HEK293 (cell line): ENCODE results near the gene SVOPL.
"Not testable (repeated sequence)": the region's sequence is repeated elsewhere in the genome, so short reads cannot be mapped to it uniquely, and the experiment has no call there.

Source experiments
- CTCF ChIA-PET: fragments of 350-600 bp; formaldehyde crosslinking; extraction: SDS; loops from one replicate; lab custom pipeline; 2021; ENCODE audit warnings: antibody characterized with exemption; lab: Yijun Ruan, JAX
- POLR2A ChIA-PET: fragments of 300-600 bp; formaldehyde crosslinking; extraction: SDS; loops from one replicate; lab custom pipeline; 2020; ENCODE audit warnings: antibody characterized with exemption, inconsistent platforms; lab: Yijun Ruan, JAX
- H3K27ac ChIP-seq: fragments of 200-500 bp; sonication (Bioruptor generic); 2 replicates; pipeline ENCODE4 v1.5.1; 2014; ENCODE audit warnings: low read depth, low read length, control low read depth, inconsistent platforms; ENCODE audit errors: extremely low read depth
- H3K36me3 ChIP-seq, 2 experiments: fragments of 200-500 bp in 1 of 2; sonication (Bioruptor generic) in 1 of 2; 1 replicate in 1 of 2; 2 replicates in 1 of 2; pipeline ENCODE4 v1.5.1; 2014 to 2017; ENCODE audit warnings: inconsistent platforms in 2 of 2, low read length in 2 of 2; ENCODE audit not compliant: control insufficient read depth in 2 of 2, insufficient read depth in 1 of 2
- H3K4me1 ChIP-seq: fragments of 200-500 bp; sonication (Bioruptor generic); 2 replicates; pipeline ENCODE4 v1.5.1; 2014; ENCODE audit warnings: mild to moderate bottlenecking, low read length, inconsistent platforms; ENCODE audit not compliant: control insufficient read depth, insufficient read depth
- H3K4me3 ChIP-seq: 2 replicates; pipeline ENCODE4 v1.5.1; 2011; ENCODE audit warnings: low read depth, mild to moderate bottlenecking, control low read depth, low read length, moderate library complexity
- H3K9me3 ChIP-seq: fragments of 200-500 bp; sonication (Bioruptor generic); 2 replicates; pipeline ENCODE4 v1.5.1; 2014; ENCODE audit warnings: low read depth, low read length, inconsistent platforms; ENCODE audit not compliant: control insufficient read depth, insufficient read depth
- MYNN ChIP-seq: fragments of 450-650 bp; formaldehyde crosslinking; IDR thresholded peaks from 2 replicates; pipeline ENCODE4 v1.5.1; 2016; ENCODE audit warnings: missing biosample characterization, missing genetic modification characterization, borderline replicate concordance
- ZBTB21 ChIP-seq: fragments of 450-650 bp; formaldehyde crosslinking; IDR thresholded peaks from 2 replicates; pipeline ENCODE4 v1.5.1; 2017; ENCODE audit warnings: missing biosample characterization, missing genetic modification characterization
- ZBTB8A ChIP-seq: fragments of 450-650 bp; formaldehyde crosslinking; IDR thresholded peaks from 2 replicates; pipeline ENCODE4 v1.5.1; 2016; ENCODE audit warnings: missing biosample characterization, missing genetic modification characterization
- ZFP37 ChIP-seq: fragments of 450-650 bp; formaldehyde crosslinking; IDR thresholded peaks from 2 replicates; pipeline ENCODE4 v1.5.1; 2016; ENCODE audit warnings: missing biosample characterization, missing genetic modification characterization
- ZNF121 ChIP-seq: fragments of 450-650 bp; formaldehyde crosslinking; IDR thresholded peaks from 2 replicates; pipeline ENCODE4 v1.5.1; 2016; ENCODE audit warnings: missing biosample characterization, missing genetic modification characterization
- ZNF138 ChIP-seq: fragments of 450-650 bp; formaldehyde crosslinking; IDR thresholded peaks from 2 replicates; pipeline ENCODE4 v1.5.1; 2016; ENCODE audit warnings: missing biosample characterization, missing genetic modification characterization, borderline replicate concordance
- ZNF140 ChIP-seq: fragments of 450-650 bp; formaldehyde crosslinking; IDR thresholded peaks from 2 replicates; pipeline ENCODE4 v1.5.1; 2016; ENCODE audit warnings: missing biosample characterization, missing genetic modification characterization
- ZNF292 ChIP-seq: fragments of 450-650 bp; formaldehyde crosslinking; IDR thresholded peaks from 2 replicates; pipeline ENCODE4 v1.5.1; 2016; ENCODE audit warnings: low read depth, missing biosample characterization, missing genetic modification characterization, borderline replicate concordance
- ZNF426 ChIP-seq: fragments of 450-650 bp; formaldehyde crosslinking; IDR thresholded peaks from 2 replicates; pipeline ENCODE4 v1.5.1; 2017; ENCODE audit warnings: missing biosample characterization, missing genetic modification characterization, mild to moderate bottlenecking, inconsistent platforms, moderate library complexity
- ZNF433 ChIP-seq: fragments of 450-650 bp; formaldehyde crosslinking; IDR thresholded peaks from 2 replicates; pipeline ENCODE4 v1.5.1; 2016; ENCODE audit warnings: missing biosample characterization, missing genetic modification characterization, low read depth
- ZNF510 ChIP-seq: fragments of 450-650 bp; formaldehyde crosslinking; IDR thresholded peaks from 2 replicates; pipeline ENCODE4 v1.5.1; 2018; ENCODE audit warnings: mild to moderate bottlenecking, missing genetic modification characterization, missing biosample characterization; ENCODE audit not compliant: insufficient replicate concordance
- ZNF530 ChIP-seq: fragments of 450-650 bp; formaldehyde crosslinking; IDR thresholded peaks from 2 replicates; pipeline ENCODE4 v1.5.1; 2016; ENCODE audit warnings: low read depth, missing biosample characterization, missing genetic modification characterization
- ZNF555 ChIP-seq: fragments of 450-650 bp; formaldehyde crosslinking; conservative IDR thresholded peaks from 2 replicates; pipeline ENCODE4 v1.5.1; 2017; ENCODE audit warnings: missing biosample characterization, mild to moderate bottlenecking, missing genetic modification characterization, inconsistent platforms
- ZNF558 ChIP-seq: fragments of 450-650 bp; formaldehyde crosslinking; IDR thresholded peaks from 2 replicates; pipeline ENCODE4 v1.5.1; 2016; ENCODE audit warnings: missing biosample characterization, missing genetic modification characterization
- ZNF560 ChIP-seq: fragments of 450-650 bp; formaldehyde crosslinking; IDR thresholded peaks from 2 replicates; pipeline ENCODE4 v1.5.1; 2017; ENCODE audit warnings: missing biosample characterization, missing genetic modification characterization, borderline replicate concordance
- ZNF596 ChIP-seq: fragments of 450-650 bp; IDR thresholded peaks from 2 replicates; pipeline ENCODE4 v1.5.0; 2018; ENCODE audit warnings: missing biosample characterization, mild to moderate bottlenecking, missing genetic modification characterization, moderate library complexity
- ZNF623 ChIP-seq: fragments of 450-650 bp; formaldehyde crosslinking; IDR thresholded peaks from 2 replicates; pipeline ENCODE4 v1.5.1; 2016; ENCODE audit warnings: missing biosample characterization, missing genetic modification characterization
- ZNF629 ChIP-seq: fragments of 450-650 bp; formaldehyde crosslinking; IDR thresholded peaks from 2 replicates; pipeline ENCODE4 v1.5.1; 2017; ENCODE audit warnings: missing biosample characterization, missing genetic modification characterization
- ZXDB ChIP-seq: fragments of 450-650 bp; formaldehyde crosslinking; IDR thresholded peaks from 2 replicates; pipeline ENCODE4 v1.5.1; 2016; ENCODE audit warnings: missing biosample characterization, missing genetic modification characterization
- TF ChIP-seq, protein P1 (sequence below): fragments of 450-650 bp; formaldehyde crosslinking; IDR thresholded peaks from 2 replicates; pipeline ENCODE4 v1.5.1; 2017; ENCODE audit warnings: missing biosample characterization, missing genetic modification characterization
- TF ChIP-seq, protein P2 (sequence below): fragments of 450-650 bp; formaldehyde crosslinking; IDR thresholded peaks from 2 replicates; pipeline ENCODE4 v1.5.1; 2016; ENCODE audit warnings: missing biosample characterization, missing genetic modification characterization
- TF ChIP-seq, protein P3 (sequence below): fragments of 450-650 bp; formaldehyde crosslinking; conservative IDR thresholded peaks from 2 replicates; pipeline ENCODE4 v1.5.1; 2016; ENCODE audit warnings: low read depth, missing biosample characterization, missing genetic modification characterization

The SVOPL gene

DNA sequence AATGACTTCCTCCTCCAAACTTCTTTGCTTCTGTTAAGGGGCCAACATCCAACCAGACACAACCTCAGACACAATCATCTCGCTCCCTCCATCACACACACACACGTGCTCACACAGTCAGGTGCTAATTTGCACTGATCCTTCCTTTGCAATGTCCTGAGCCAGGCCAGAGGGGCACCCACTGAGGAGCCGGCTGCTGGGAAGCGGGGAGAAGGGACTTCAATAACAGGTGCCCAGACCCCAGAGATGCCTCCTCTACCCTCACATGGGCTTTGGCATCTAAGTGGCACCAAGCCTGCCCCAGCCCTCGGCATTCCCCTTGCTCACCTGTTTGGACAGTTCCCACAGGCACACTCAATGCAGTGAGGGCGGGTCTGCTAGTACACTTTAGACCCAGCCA is 34.2 kb upstream of the SVOPL start (continued):
- TF ChIP-seq, protein P1, sequence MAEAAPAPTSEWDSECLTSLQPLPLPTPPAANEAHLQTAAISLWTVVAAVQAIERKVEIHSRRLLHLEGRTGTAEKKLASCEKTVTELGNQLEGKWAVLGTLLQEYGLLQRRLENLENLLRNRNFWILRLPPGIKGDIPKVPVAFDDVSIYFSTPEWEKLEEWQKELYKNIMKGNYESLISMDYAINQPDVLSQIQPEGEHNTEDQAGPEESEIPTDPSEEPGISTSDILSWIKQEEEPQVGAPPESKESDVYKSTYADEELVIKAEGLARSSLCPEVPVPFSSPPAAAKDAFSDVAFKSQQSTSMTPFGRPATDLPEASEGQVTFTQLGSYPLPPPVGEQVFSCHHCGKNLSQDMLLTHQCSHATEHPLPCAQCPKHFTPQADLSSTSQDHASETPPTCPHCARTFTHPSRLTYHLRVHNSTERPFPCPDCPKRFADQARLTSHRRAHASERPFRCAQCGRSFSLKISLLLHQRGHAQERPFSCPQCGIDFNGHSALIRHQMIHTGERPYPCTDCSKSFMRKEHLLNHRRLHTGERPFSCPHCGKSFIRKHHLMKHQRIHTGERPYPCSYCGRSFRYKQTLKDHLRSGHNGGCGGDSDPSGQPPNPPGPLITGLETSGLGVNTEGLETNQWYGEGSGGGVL, result no peak
- TF ChIP-seq MYNN (tag by site-specific recombination), result no peak
- no peak for TF ChIP-seq ZNF596 (tag by site-specific recombination)
- TF ChIP-seq ZNF560, result no peak
- TF ChIP-seq, all 188 proteins: peak for 0

DNA sequence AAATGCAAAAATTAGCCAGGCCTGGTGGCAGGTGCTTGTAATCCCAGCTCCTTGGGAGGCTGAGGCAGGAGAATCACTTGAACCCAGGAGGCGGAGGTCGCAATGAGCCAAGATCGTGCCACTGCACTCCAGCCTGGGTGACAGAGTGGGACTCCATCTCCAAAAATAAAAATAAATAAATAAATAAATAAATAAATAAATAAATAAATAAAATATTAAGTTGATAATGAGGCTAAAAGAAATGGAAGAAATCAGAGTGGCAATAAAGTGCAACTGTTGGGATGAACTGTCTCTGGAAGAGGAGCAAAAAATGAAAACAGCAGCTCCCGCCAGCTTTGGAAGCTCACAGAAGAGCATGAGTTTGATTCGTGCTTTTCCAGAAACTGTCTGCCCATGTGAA is 30.6 kb upstream of the SVOPL start:
- POLR2A ChIA-PET, H3K27ac ChIP-seq, H3K4me3 ChIP-seq, H3K4me1 ChIP-seq, H3K9me3 ChIP-seq, H3K36me3 ChIP-seq: not testable (repeated sequence)
- CTCF ChIA-PET, result interaction anchor here (0.6 to 1.1 kb wide), 2 partner anchors 517 to 570 kb away, joined by 3 to 5 read pairs; no protein-coding TSS in a partner anchor
- TF ChIP-seq ZNF629 (tag by site-specific recombination) (peak; percentile 30; the same call in 1 of the 2 replicates), ZNF558 (tag by site-specific recombination) (peak; percentile 64; the same call in 1 of the 2 replicates), ZNF433 (tag by site-specific recombination) (0 out of 2 replicates have a peak, but pooled peaks have one; percentile 36), ZNF292 (tag by site-specific recombination) (0 out of 2 replicates have a peak, but pooled peaks have one; percentile 50), ZNF138 (0 out of 2 replicates have a peak, but pooled peaks have one; percentile 26), ZFP37 (0 out of 2 replicates have a peak, but pooled peaks have one; percentile 48), ZNF623 (peak; percentile 68; the same call in 1 of the 2 replicates), ZNF140 (tag by site-specific recombination) (peak; percentile 49; the same call in 1 of the 2 replicates), ZNF555 (peak; percentile 77), ZNF426 (tag by site-specific recombination) (peak; percentile 84), ZNF530 (tag by site-specific recombination) (peak; percentile 46; the same call in 1 of the 2 replicates), ZBTB8A (tag by site-specific recombination) (peak; percentile 68), ZNF510 (tag by site-specific recombination) (peak; percentile 73), ZNF121 (tag by site-specific recombination) (0 out of 2 replicates have a peak, but pooled peaks have one; percentile 25), ZBTB21 (tag by site-specific recombination) (peak; percentile 31; the same call in 1 of the 2 replicates), ZXDB (tag by site-specific recombination) (peak; percentile 65; the same call in 1 of the 2 replicates)
- TF ChIP-seq, protein P2, sequence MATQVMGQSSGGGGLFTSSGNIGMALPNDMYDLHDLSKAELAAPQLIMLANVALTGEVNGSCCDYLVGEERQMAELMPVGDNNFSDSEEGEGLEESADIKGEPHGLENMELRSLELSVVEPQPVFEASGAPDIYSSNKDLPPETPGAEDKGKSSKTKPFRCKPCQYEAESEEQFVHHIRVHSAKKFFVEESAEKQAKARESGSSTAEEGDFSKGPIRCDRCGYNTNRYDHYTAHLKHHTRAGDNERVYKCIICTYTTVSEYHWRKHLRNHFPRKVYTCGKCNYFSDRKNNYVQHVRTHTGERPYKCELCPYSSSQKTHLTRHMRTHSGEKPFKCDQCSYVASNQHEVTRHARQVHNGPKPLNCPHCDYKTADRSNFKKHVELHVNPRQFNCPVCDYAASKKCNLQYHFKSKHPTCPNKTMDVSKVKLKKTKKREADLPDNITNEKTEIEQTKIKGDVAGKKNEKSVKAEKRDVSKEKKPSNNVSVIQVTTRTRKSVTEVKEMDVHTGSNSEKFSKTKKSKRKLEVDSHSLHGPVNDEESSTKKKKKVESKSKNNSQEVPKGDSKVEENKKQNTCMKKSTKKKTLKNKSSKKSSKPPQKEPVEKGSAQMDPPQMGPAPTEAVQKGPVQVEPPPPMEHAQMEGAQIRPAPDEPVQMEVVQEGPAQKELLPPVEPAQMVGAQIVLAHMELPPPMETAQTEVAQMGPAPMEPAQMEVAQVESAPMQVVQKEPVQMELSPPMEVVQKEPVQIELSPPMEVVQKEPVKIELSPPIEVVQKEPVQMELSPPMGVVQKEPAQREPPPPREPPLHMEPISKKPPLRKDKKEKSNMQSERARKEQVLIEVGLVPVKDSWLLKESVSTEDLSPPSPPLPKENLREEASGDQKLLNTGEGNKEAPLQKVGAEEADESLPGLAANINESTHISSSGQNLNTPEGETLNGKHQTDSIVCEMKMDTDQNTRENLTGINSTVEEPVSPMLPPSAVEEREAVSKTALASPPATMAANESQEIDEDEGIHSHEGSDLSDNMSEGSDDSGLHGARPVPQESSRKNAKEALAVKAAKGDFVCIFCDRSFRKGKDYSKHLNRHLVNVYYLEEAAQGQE (tag by site-specific recombination), result peak; percentile 63
- TF ChIP-seq, protein P3, sequence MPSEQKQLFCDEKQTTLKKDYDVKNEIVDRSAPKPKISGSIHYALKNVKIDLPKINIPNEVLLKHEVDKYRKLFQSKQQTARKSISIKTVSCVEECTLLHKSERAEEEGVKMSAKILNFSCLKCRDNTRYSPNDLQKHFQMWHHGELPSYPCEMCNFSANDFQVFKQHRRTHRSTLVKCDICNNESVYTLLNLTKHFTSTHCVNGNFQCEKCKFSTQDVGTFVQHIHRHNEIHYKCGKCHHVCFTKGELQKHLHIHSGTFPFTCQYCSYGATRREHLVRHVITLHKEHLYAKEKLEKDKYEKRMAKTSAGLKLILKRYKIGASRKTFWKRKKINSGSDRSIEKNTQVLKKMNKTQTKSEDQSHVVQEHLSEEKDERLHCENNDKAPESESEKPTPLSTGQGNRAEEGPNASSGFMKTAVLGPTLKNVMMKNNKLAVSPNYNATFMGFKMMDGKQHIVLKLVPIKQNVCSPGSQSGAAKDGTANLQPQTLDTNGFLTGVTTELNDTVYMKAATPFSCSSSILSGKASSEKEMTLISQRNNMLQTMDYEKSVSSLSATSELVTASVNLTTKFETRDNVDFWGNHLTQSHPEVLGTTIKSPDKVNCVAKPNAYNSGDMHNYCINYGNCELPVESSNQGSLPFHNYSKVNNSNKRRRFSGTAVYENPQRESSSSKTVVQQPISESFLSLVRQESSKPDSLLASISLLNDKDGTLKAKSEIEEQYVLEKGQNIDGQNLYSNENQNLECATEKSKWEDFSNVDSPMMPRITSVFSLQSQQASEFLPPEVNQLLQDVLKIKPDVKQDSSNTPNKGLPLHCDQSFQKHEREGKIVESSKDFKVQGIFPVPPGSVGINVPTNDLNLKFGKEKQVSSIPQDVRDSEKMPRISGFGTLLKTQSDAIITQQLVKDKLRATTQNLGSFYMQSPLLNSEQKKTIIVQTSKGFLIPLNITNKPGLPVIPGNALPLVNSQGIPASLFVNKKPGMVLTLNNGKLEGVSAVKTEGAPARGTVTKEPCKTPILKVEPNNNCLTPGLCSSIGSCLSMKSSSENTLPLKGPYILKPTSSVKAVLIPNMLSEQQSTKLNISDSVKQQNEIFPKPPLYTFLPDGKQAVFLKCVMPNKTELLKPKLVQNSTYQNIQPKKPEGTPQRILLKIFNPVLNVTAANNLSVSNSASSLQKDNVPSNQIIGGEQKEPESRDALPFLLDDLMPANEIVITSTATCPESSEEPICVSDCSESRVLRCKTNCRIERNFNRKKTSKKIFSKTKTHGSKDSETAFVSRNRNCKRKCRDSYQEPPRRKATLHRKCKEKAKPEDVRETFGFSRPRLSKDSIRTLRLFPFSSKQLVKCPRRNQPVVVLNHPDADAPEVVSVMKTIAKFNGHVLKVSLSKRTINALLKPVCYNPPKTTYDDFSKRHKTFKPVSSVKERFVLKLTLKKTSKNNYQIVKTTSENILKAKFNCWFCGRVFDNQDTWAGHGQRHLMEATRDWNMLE (tag by site-specific recombination), result peak; percentile 85
